Activated CD8-positive, alpha-beta memory T cell treated with anti-CD3 and anti-CD28 coated beads for 36 hours (primary cell): ENCODE results near the gene FES. TPM values are rescaled to one million over a fixed set of nuclear protein-coding genes. Genes with fewer than 3 reads are reported as not detected.

Experiments
- CTCF ChIA-PET: fragments of 350-600 bp; sonication (Branson Sonifier 250); formaldehyde crosslinking; loops from one replicate; lab custom pipeline; 2021; ENCODE audit warnings: antibody characterized with exemption; lab: Charles Lee
- POLR2A ChIA-PET: fragments of 350-600 bp; sonication (Branson Sonifier 250); formaldehyde crosslinking; loops from one replicate; lab custom pipeline; 2021; ENCODE audit warnings: antibody characterized with exemption; lab: Charles Lee
- total RNA-seq, 2 experiments: library from RNA; stranded (reverse); gene quantifications; one replicate each; pipeline ENCODE4 v1.2.3, GENCODE V29; 2021

Gene FES
- total RNA-seq, 2 experiments from 2014 or later, result 3.4 to 3.5 TPM

GRCh38 chr15:90945091-90945490, 60.8 kb downstream of the FES start:
- POLR2A ChIA-PET, result interaction anchor here (0.7 kb wide), 1 partner anchor 843 kb away, joined by 4 read pairs; the partner anchor contains the start of gene IDH2

More at GRCh38 chr15:90945091-90945490, 60.8 kb downstream of the FES start:
- CTCF ChIA-PET, result interaction anchor here (0.6 to 0.9 kb wide), 2 partner anchors 9 to 12 kb away, joined by 3 read pairs; partner anchors contain the start of gene RCCD1

Other genes with a start within 250 kb of the FES start
- gene BLM, start 167.2 kb upstream of the FES start, total RNA-seq, result 10 to 100 TPM; 46.4 to 47.1 TPM
- gene FURIN, start 15.9 kb upstream of the FES start, total RNA-seq, result 100 to 1,000 TPM; 141 TPM
- gene MAN2A2, start 18.8 kb downstream of the FES start, total RNA-seq, result 10 to 100 TPM; 91.2 to 98.1 TPM
- gene HDDC3, start 48.0 kb downstream of the FES start, total RNA-seq, result 10 to 100 TPM; 40.0 to 41.3 TPM
- 10 to 100 TPM; 75.5 to 77.1 TPM for gene UNC45A, start 50.8 kb downstream of the FES start, total RNA-seq
- 10 to 100 TPM; 24.3 to 28.1 TPM for gene RCCD1, start 70.4 kb downstream of the FES start, total RNA-seq
- 10 to 100 TPM; 90.4 to 93.0 TPM for gene PRC1, start 110.0 kb downstream of the FES start, total RNA-seq
- 10 to 100 TPM; 17.5 to 21.1 TPM for gene VPS33B, start 138.1 kb downstream of the FES start, total RNA-seq
- under 1 TPM; 0.04 TPM for gene SV2B, start 215.8 kb downstream of the FES start, total RNA-seq